Inferior parietal cortex (tissue), 1 donor: ENCODE data around the gene LPAR1.
"Not testable (repeated sequence)": the region's sequence is repeated elsewhere in the genome, so short reads cannot be mapped to it uniquely, and the experiment has no call there.

Experiments used
- DNase-seq: peaks from one replicate; pipeline ENCODE4 v3.0.0-alpha.2; 2016; ENCODE audit errors: extremely low spot score

The LPAR1 gene

GRCh38 chr9:110872920-110873319, 165.3 kb downstream of the LPAR1 start:
- no peak for DNase-seq

- no peak for DNase-seq
These were observed 166.5 kb downstream of the LPAR1 start for GRCh38 chr9:110871736-110872135.

GRCh38 chr9:110869931-110870330, 168.3 kb downstream of the LPAR1 start:
- no peak for DNase-seq

GRCh38 chr9:110864011-110864410, 174.3 kb downstream of the LPAR1 start:
- DNase-seq, result no peak

- not testable (repeated sequence) for DNase-seq
These were observed 176.7 kb downstream of the LPAR1 start for GRCh38 chr9:110861370-110862110.

- no peak for DNase-seq
These were observed 181.5 kb downstream of the LPAR1 start for GRCh38 chr9:110856772-110857171.

GRCh38 chr9:110850401-110851135, 187.7 kb downstream of the LPAR1 start:
- DNase-seq, result no peak

- no peak for DNase-seq
These were observed 190.6 kb downstream of the LPAR1 start for GRCh38 chr9:110847671-110848070.

GRCh38 chr9:110846215-110846614, 192.1 kb downstream of the LPAR1 start:
- DNase-seq, result no peak

GRCh38 chr9:110844121-110844520, 194.1 kb downstream of the LPAR1 start:
- DNase-seq, result no peak

GRCh38 chr9:110842986-110843385, 195.3 kb downstream of the LPAR1 start:
- no peak for DNase-seq

- DNase-seq, result no peak
These were observed 196.1 kb downstream of the LPAR1 start for GRCh38 chr9:110842169-110842568.

- no peak for DNase-seq
These were observed 200.8 kb downstream of the LPAR1 start for GRCh38 chr9:110837401-110838005.

GRCh38 chr9:110835859-110836271, 202.4 kb downstream of the LPAR1 start:
- no peak for DNase-seq

- DNase-seq, result no peak
These were observed 202.9 kb downstream of the LPAR1 start for GRCh38 chr9:110835404-110835803.

GRCh38 chr9:110832926-110833325, 205.3 kb downstream of the LPAR1 start:
- DNase-seq, result no peak

GRCh38 chr9:110830495-110830894, 207.8 kb downstream of the LPAR1 start:
- no peak for DNase-seq

- peak; percentile 42 for DNase-seq
These were observed 210.0 kb downstream of the LPAR1 start for GRCh38 chr9:110828264-110828663.

GRCh38 chr9:110826400-110826799, 211.9 kb downstream of the LPAR1 start:
- not testable (repeated sequence) for DNase-seq

- no peak for DNase-seq
These were observed 212.3 kb downstream of the LPAR1 start for GRCh38 chr9:110825950-110826349.

GRCh38 chr9:110825129-110825528, 213.1 kb downstream of the LPAR1 start:
- not testable (repeated sequence) for DNase-seq
